B cell (primary cell): ENCODE results near the gene KRT33B.

Source experiments
- CTCF ChIP-seq: fragments of 200-600 bp; IDR thresholded peaks from one replicate; pipeline ENCODE4 v1.8.0; 2022; ENCODE audit warnings: antibody characterized with exemption, mild to moderate bottlenecking
- EZH2 ChIP-seq: IDR thresholded peaks from 2 replicates; pipeline ENCODE4 v1.6.1; 2012; ENCODE audit warnings: borderline replicate concordance, low read depth, mild to moderate bottlenecking, moderate library complexity, low read length; ENCODE audit not compliant: insufficient read depth, poor library complexity, severe bottlenecking

- TF ChIP-seq CTCF: peak; percentile 34
- no peak for TF ChIP-seq EZH2
Measured at GRCh38 chr17:41329279-41329948, 40.2 kb downstream of the KRT33B start.
